G401.6 (cell line): ENCODE results near the gene CUEDC2.

Experiments used
- FAIRE-seq: peaks from 2 replicates; lab custom pipeline; 2012; peaks lifted over from hg19 to GRCh38; lab: Jason Lieb, UNC

The CUEDC2 gene, protein sequence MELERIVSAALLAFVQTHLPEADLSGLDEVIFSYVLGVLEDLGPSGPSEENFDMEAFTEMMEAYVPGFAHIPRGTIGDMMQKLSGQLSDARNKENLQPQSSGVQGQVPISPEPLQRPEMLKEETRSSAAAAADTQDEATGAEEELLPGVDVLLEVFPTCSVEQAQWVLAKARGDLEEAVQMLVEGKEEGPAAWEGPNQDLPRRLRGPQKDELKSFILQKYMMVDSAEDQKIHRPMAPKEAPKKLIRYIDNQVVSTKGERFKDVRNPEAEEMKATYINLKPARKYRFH

DNA sequence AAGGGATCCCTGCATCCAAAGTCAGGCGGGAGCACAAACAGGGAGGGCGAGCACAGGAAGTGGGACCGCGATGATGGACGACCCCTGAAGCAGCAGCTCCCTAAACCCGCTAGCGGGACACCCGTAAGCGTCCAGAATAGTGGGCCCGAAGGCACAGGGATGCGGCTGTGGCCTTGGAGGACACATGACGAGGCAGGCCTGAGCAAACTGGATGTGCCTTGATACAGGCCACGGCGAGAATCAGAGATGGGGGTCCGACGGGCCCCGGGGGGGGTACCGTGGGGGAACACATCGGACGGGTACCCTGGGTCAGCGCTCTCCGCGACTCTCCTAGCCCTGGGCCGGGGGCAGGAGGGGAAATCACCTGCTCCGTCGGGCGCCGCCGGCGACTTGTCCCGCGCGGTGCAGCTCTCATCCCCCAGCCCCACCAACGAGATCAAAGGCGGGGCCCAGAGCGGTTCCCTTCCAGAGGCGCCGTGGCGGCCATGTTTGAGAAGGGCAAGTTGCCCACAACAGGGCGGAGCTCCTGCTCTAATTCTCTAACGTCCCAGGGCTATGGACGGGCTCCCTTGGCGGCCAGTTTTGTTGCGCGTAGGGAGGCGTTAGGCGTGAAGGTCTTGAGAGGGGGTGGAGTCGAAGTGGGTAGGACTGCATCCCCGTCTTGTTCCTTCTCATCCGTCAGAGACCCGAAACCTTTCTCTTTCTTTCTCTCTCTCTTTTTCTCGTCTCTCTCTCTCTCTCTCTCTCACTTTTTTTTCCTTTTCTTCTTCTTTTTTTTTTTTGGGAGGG, at the start of gene CUEDC2:
Gene CUEDC2 (minus strand): TSS at position 413 of the 789 bp plus-strand sequence. CDS start 7,386 bp downstream, outside the sequence.
- FAIRE-seq = peak; percentile 98

DNA sequence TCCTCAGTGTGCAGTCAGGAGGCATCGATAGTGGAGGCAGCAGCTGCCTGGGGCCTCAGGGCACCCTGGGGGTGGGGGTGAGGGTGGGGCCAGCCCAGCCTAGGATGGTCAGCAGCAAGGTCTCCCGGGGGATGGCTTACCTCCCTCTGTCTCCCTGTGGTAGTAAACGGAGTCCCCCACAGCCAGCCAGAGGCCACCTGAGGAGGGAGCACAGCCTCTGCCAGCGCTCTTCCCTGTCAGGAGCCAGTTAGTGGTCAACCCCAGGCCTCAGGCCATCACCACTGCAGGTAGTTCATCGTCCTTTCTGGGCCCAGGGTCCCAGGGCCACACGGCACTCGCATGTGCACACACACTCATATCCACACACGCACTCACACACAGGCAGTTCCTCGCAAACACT, 48.0 kb upstream of the CUEDC2 start:
- FAIRE-seq = no peak

DNA sequence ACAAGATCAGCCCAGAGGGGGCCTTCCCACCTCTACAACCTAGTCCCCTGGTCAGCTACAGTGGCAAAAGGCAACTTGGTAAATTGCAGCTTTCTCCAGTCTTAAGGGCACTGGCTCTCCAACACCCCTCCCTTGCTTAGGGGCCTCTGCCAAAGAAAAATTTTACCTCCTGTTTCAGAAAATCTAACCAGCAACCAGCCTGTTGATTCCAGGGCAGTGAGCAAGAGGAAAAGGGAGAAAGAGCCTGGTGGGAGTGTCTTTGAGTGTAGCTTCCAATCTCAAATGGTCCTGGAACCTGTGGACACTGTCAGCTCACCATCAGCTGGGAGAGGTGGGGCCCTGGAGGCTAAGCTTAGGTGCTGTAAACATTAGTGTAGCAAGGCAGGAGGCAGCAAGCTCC, 47.3 kb upstream of the CUEDC2 start:
- no peak for FAIRE-seq

DNA sequence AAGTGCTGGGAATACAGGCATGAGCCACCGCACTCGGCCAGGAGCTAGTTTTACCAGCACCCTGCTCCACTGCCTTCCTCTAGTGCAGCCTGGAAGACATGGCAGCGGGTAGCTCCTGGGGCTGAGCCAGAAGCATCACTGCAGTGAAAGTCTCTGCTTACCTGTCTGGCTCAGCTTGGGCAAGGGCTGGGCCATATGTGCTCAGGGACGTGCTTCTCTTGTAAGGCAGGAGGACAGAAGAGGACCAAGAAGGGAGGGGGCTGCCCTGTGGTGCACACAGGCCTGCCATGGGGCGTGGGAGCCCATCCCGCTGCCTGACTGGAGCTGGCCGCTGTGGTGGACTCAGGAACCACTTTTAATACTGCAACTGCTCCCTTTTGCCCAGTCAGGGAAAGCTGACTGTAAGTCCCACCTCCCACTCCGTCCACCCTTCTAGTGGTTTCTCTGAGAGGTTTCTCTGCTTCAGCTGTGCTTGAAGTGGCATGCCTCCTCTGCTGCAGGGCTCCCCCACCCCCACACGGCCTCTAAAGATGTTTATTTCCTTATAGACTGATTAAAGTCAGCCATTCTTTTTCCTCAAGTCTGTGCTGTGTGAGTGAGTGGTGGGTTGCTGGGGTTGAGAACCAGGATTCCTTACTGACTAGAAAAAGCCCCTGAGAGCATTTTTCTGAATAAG, 44.2 kb upstream of the CUEDC2 start:
- FAIRE-seq = no peak

DNA sequence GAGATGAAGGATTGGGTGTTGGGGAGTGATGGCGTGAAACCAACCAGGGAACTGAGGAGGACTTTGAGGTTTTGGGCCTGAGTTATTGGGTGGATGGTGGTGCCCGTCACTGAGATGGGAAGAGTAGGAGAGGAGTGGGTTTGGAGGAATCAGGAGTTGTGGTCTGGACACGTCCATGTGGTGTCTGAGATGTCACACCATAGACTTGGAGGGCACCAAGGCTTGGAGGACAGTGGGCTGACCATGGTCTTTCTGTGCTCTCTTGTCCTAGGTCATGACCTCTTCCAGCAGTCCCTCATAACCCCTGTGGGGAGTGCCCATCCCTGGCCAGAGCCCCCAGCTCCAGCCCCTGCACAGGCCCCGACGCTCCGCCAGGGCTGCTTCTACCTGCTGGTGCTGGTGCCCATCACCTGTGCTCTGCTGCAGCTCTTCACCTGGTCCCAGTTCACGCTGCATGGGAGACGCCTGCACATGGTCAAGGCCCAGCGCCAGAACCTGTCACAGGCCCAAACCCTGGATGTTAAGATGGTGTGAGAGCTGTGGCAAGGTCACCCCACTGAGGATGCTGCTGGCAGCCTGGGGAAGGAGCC, 43.2 kb upstream of the CUEDC2 start:
- FAIRE-seq = no peak

DNA sequence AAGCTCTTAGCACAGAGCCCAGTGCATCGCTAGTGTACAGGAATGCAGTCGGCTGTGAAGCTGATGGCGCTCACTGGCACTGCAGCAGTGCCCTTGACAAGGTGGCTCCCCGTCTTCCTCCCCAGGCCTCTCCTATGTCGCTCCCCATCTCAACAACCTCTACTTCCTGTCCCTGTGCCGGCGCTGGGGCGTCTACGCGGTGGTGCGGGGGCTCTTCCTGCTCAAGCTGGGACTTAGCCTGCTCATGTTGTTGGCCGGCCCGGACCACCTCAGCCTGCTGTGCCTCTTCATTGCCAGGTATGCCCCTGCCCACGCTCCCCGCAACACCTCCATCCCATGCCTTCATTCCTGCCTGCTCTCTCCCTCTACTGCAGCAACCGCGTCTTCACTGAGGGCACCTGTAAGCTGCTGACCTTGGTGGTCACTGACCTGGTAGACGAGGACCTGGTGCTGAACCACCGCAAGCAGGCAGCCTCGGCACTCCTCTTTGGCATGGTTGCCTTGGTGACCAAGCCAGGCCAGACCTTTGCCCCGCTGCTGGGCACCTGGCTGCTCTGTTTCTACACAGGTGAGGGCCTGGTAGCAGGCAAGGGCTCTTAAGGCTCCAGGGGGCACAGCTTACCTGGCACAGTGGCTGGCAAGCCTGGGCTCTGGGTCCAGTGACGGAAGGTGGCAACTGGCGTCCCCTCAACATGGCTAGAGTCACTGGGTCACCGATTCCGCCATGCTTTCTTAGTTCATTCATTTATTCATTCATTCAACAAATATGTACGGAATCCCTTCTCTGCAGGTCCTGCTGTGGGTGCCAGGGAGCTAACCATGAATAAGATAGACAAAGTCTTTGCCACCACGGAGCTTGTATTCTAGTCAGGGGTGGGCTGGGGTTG, 41.3 kb upstream of the CUEDC2 start:
- FAIRE-seq = no peak

DNA sequence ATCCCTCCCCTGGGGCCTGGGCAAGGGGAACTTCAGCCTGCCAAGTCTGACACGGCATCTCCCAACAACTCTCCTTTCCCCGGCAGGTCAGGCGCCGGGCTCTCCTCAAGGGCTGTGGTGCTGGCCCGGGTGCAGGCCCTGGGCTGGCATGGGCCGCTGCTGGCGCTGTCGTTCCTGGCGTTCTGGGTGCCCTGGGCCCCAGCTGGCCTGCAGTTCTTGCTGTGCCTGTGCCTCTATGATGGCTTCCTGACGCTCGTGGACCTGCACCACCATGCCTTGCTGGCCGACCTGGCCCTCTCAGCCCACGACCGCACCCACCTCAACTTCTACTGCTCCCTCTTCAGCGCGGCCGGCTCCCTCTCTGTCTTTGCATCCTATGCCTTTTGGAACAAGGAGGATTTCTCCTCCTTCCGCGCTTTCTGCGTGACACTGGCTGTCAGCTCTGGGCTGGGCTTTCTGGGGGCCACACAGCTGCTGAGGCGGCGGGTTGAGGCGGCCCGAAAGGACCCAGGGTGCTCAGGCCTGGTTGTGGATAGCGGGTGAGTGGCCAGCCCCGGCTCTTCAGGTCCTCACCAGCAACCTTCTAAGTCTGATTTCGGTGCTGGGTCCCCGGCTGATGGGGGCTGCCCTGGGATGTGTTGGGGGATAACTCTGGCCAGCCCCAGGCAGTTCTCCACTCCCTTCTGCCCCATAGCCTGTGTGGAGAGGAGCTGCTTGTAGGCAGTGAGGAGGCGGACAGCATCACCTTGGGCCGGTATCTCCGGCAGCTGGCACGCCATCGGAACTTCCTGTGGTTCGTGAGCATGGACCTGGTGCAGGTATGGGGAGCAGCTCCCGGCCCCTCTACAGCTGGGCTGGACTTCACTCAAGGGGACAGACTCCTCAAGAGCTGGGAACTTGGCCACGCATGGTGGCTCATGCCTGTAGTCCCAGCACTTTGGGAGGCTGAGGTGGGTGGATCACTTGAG, 38.5 kb upstream of the CUEDC2 start:
- no peak for FAIRE-seq

DNA sequence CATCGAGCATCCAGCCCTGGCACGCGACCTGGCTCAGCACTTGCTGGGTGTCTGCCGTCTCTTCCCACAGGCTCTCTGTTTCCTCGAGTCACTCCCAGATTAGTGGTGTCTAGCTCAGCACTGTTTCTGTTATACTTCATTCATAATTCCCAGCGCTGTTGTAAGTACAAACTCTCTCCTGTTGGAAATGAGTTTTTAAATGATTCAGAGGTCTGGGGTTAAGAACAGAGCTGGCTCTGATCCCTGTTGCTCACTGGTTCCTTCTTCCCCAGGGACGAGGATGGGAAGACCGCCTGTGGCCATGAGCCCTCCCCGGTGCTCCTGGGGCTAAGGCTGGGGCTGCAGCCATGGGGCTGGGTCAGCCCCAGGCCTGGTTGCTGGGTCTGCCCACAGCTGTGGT, 36.3 kb upstream of the CUEDC2 start:
- FAIRE-seq = no peak

DNA sequence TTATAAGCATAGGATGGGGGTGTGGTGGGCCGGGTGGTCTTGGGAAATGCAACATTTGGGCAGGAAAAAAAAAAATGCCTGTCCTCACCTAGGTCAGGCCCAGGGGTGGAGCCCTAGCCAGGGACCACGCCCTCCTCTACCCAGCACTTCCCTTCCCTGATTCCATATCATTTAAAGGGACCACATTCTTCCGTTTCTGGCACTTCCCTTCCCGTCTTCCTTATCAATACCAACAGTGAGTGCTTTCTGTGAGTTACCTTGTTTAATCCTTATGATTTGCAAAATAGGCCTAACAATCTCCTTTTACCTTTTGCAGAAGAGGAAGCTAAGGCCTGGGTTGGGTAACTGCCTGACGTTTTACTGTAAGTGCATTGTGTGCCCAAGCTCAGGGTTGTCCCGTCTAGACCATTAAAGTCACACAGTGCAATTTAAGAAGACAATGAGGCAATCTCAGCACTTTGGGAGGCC, 35.6 kb upstream of the CUEDC2 start:
- no peak for FAIRE-seq

DNA sequence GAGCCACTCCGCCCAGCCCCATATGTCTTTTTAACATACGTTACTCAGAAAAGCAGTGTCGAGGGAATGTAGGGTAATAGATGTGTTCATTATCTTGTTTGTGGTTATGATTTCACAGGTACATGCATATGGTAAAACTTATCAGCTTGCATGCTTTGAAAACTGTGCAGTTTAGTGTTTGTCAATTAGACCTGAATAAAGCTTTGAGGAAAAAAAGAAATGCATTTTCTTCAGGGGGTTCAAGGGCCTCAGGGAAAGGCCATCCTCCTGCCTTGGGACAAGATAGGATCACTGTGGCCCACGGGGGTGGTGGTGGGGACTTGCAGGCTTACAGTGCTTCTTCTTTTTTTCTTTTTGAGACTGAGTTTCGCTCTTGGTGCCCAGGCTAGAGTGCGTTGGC, 34.9 kb upstream of the CUEDC2 start:
- FAIRE-seq = no peak

DNA sequence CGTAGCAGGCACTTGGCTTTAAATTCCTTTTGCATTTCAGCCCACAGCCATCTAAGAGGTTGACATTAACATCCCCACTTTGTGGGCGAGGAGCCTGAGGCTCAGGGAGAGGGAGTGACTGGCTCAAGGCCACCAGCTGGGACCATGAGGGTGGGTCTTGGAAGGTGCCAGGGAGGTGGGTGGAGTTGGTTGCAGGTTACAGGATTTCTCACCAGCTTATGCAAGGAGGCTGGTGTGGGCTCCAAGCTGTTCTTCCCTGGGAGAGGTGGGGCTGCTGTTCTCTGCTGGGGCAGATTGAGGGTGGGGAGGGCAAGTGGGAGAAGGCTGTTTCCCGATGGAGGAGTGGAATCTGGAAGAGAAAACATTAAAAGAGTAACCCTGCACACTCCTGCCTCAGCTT, 33.1 kb upstream of the CUEDC2 start:
- no peak for FAIRE-seq

DNA sequence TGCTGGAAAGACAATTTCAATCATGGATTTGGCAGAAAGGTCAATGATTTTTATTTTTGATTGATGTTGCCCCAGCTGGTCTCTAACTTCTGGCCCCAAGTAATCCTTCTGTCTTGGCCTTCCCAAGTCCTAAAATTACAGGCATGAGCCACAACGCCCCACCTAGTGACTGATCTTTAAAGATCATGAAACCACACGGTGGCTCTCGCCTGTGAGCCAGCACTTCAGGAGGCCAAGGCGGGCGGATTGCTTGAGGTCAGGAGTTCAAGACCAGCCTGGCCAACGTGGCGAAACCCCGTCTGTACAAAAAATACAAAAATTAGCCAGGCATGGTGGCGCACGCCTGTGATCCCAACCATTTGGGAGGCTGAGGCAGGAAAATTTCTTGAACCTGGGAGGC, 31.6 kb upstream of the CUEDC2 start:
- no peak for FAIRE-seq

DNA sequence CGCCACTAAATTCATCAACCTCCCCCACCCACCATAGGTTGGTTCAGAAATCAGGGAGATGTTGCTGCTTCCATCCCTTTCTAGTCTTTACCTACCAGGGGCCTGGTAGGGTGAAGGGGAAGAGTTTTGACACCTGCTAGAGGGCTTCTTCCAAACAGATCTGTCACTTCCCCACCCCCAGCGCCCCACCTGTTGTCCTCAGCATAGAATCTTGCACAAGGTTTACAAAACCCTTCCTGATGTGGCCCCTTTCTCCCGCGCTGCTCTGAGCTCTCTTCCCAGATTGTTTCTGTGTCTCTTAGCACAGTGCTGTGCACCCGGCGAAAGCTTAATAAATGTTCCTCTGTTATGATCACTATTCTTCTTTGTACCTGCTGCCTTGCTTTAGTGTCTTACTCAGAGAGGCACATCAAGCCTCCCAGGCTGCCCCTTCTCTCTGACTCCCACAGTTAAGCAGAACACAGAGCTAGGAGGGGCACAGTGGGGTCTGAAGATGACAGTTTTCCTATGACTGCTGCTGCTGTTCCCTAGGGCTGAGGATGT, 30.2 kb upstream of the CUEDC2 start:
- FAIRE-seq = no peak

DNA sequence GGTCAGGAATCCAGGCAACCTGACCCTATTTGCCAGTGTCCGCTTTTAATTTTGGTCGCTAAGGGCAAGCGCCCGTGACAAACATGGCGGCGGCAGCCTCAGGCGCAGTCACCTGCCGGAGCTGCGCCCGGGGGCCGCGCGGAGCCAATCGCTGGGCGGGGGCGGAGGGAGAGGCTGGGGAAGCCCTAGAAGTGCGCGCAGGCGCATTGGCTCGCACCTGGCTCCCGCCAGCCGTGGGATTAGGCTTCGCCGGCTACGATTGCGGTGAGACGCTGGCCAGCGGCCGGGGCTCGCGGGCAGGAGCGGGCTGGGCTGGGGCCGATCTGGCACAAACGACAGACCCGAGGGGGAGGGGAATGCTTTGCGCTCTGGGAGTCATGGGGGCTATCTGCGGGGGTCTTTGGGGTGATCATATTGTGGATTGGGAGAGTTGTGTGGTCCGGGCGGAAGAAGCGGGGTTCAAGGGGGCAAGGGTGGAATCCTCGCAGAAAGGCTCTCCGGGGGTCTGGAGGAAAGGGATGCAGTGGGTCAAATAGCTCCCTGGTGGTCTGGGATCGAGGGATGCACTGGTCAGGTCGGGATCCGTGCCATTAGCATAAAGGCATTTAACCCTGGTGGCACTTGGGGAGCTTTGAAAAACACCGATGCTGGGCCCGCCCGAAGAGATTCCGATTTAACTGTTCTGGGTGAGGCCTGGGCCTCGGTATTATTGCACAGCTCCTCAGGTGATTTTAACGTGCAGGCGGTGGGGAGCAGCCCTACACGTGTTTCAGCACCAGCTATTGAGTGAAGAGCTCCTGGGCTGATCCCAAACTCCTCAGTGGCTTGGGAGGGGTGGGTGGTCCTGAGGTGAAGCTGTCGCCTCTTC, 29.0 kb upstream of the CUEDC2 start:
- FAIRE-seq = peak; percentile 67

DNA sequence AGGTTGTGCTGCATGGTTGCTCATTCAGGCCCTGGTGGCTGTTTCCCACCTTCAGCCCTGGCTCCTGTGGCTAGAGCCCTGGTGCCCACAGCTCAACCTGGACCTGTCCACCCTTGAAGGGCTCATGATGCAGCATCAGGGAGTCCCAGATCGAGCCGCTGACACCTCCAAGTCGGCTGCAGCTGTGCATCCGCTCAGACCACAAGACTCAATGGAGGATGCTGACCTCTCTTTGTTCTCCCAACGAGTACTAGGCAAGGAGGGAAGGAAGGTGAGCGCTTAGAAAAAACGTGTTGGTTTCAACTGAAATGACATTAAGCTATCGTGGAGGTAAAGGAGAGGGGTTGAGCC, 28.4 kb upstream of the CUEDC2 start:
- no peak for FAIRE-seq

DNA sequence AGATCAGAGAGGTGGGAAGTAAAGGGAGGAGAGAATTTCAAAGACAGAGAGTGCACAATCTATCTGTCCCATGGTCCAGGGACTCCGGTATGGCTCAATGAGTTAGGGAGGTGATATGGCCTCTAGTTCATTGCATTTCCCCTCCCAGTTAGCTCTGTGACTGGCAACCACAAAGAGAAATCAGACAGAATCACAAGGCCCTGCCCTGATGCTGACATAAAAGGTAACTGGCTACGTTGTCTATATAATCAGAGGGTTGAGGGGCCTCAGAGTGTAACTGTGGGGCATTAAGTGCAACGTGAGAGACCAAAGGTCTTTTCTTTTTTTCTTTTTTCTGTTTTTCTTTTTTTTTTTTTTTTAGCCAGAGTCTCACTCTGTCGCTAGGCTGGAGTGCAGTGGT, 26.3 kb upstream of the CUEDC2 start:
- no peak for FAIRE-seq

DNA sequence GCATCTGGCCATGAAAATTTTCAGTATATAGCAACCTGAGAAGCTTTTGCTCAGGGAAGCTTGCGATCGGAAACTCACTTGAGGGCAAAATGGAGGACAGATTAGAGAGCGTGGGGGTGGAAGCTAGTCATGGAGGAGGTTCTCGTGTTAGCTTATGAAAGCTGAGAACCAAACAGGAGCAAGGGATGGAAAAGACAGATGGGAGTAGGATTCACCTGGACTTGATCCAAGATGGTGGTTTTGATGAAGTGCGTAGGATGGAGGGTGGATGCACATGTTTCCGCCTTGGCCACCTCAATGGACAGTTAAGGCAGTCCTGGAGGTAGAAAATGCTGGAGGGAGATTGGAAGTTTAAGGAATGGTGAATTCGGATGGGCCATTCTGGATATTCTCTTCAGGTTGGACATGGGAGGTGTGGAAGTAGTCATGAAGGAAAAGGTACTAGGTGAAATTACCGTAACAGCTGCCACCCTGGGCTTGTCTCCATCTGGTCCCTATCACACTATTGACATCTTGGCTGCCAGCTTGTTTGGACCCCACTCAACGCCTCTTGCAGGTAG, 25.3 kb upstream of the CUEDC2 start:
- FAIRE-seq = no peak

DNA sequence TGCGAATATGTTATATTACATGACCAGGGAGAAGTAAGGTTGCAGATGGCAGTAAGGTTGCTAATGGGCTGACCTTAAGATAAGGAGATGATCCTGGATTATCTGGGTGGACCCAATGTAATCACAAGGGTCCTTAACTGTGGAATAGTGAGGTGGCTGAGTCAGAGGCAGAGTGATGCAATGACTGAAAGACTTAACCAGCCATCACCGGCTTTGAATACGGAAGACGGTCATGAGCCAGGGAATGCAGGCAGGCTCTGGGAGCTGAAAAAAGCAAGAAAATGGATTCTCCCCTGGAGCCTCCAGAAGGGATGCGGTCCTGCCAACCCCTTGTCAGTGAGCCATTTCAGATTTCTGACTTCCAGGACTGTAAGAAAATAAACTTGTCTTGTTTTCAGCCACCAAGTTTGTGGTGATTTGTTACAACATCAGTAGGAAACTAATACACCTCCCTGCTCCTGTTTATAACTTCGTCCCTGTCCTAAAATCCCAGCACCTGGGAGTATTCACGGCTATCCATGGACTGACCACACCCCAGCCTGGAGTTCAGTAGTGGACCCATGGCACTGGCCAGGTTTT, 23.6 kb upstream of the CUEDC2 start:
- no peak for FAIRE-seq
